Measurements from ENCODE around the gene ADAMTS6. TPM values are rescaled to one million over a fixed set of nuclear protein-coding genes. Genes with fewer than 3 reads are reported as not detected.
A peak's percentile ranks its signal among the peaks of the same experiment; 100 is the strongest.
"Not testable (repeated sequence)": the region's sequence is repeated elsewhere in the genome, so short reads cannot be mapped to it uniquely, and the experiment has no call there.

ADAMTS6 gene
- total and polyA plus RNA-seq, 5 donors from 2014 or later: 0.03 to 1.5 (median 0.14) TPM; not detected in 1

DNA sequence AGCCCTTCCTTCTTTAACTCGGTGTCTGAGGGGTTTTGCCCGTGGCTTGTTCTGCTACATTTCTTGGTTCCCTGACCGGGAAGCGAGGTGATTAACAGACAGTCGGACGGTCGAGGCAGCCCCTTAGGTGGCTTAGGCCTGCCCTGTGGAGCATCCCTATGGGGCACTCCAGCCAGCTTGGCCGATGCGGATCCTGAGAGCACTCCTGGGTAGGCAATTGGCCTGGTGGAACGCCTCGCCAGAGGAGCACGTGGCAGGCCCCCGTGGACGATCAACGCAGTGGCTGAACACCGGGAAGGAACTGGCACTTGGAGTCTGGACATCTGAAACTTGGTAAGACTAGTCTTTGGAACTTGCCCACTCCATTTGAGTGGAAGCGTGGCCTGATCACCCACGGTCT, 307.5 kb downstream of the ADAMTS6 start:
- not testable (repeated sequence) for H3K9me3 ChIP-seq (ENCODE audit: control insufficient read depth in 2 of 2, low read length in 2 of 2); H3K27me3 Mint-ChIP-seq; H3K36me3 ChIP-seq (ENCODE audit: control insufficient read depth, insufficient read depth, low read length); H3K4me3 ChIP-seq (ENCODE audit: low read depth, low read length); H3K4me1 ChIP-seq (ENCODE audit: control insufficient read depth, insufficient read depth, low read length, poor library complexity, severe bottlenecking); H3K36me3 Mint-ChIP-seq; H3K4me1 Mint-ChIP-seq; H3K4me3 Mint-ChIP-seq; ATAC-seq (ENCODE audit: low read depth in 2 of 2); H3K27ac ChIP-seq (ENCODE audit: insufficient read depth, low read length, poor library complexity, severe bottlenecking); H3K9me3 Mint-ChIP-seq; H3K27me3 ChIP-seq (ENCODE audit: control insufficient read depth, insufficient read depth, low read length); DNase-seq; H3K27ac Mint-ChIP-seq

GRCh38 chr5:65173130-65173525, 308.6 kb downstream of the ADAMTS6 start:
- no peak overlapping the region for H3K27ac Mint-ChIP-seq
- H3K27me3 Mint-ChIP-seq: no peaks in the 10 kb centered on the region
- H3K4me3 ChIP-seq (ENCODE audit: low read depth, low read length): no peak overlapping the region

DNA sequence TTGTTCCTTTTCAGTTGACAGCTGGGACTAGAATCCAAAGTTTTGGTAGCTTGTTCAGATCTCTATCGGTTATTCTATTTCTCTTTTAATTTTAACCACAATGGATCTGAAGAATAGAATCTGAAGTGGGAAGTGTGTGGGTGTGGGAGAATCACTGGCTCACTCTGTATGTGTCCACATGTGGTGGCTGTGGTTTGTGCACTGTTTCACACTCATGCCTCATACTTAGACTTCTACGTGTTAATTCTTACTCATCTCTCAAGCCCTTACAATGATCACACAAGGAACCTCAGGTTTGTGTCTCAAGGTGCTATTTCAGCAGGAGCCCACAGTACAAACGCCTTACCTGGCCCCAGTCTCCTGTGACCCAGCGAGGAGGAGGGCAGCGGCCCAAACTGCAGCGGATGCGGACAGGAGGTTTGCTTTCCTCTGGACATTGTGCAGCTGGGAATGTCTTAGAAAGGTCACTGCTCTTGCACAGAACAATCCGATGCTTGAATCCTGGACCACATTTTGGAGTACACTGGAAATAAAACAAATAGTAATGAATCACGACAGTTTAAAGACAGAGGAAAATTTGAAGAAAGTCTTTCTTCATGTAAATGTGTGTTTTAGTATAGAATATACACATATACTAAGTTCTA, 309.1 kb downstream of the ADAMTS6 start:
- H3K4me1 ChIP-seq (ENCODE audit: control insufficient read depth, insufficient read depth, low read length, poor library complexity, severe bottlenecking): no peaks in the 10 kb centered on the region
- H3K27ac ChIP-seq (ENCODE audit: insufficient read depth, low read length, poor library complexity, severe bottlenecking): no peak overlapping the region
- peak in 1 of 3 donors; percentile 2 for DNase-seq
- no peaks in the 10 kb centered on the region for H3K27me3 Mint-ChIP-seq
- H3K9me3 ChIP-seq (ENCODE audit: control insufficient read depth in 2 of 2, low read length in 2 of 2): no peaks in the 10 kb centered on the region
- H3K9me3 Mint-ChIP-seq: peaks cover 0 to 2% (median 0%) of the 10 kb centered on the region in 7 donors
- H3K27me3 ChIP-seq (ENCODE audit: control insufficient read depth, insufficient read depth, low read length): no peaks in the 10 kb centered on the region
- H3K4me3 ChIP-seq (ENCODE audit: low read depth, low read length): no peak overlapping the region
- no peaks in the 10 kb centered on the region for H3K36me3 ChIP-seq (ENCODE audit: control insufficient read depth, insufficient read depth, low read length)
- H3K27ac Mint-ChIP-seq: no peak overlapping the region
- H3K4me3 Mint-ChIP-seq: no peak overlapping the region
- no peak for ATAC-seq (ENCODE audit: low read depth in 2 of 2)
- no peaks in the 10 kb centered on the region for H3K4me1 Mint-ChIP-seq
- no peaks in the 10 kb centered on the region for H3K36me3 Mint-ChIP-seq

More at GRCh38 chr5:65173130-65173525, 308.6 kb downstream of the ADAMTS6 start:
- no peaks in the 10 kb centered on the region for H3K4me1 ChIP-seq (ENCODE audit: control insufficient read depth, insufficient read depth, low read length, poor library complexity, severe bottlenecking)
- H3K36me3 Mint-ChIP-seq: no peaks in the 10 kb centered on the region
- DNase-seq: no peak
- ATAC-seq (ENCODE audit: low read depth in 2 of 2): no peak
- no peaks in the 10 kb centered on the region for H3K27me3 ChIP-seq (ENCODE audit: control insufficient read depth, insufficient read depth, low read length)
- no peak overlapping the region for H3K4me3 Mint-ChIP-seq
- H3K36me3 ChIP-seq (ENCODE audit: control insufficient read depth, insufficient read depth, low read length): no peaks in the 10 kb centered on the region
- H3K9me3 Mint-ChIP-seq: peaks cover 0 to 2% (median 0%) of the 10 kb centered on the region in 7 donors
- no peaks in the 10 kb centered on the region for H3K4me1 Mint-ChIP-seq
- no peaks in the 10 kb centered on the region for H3K9me3 ChIP-seq (ENCODE audit: control insufficient read depth in 2 of 2, low read length in 2 of 2)
- H3K27ac ChIP-seq (ENCODE audit: insufficient read depth, low read length, poor library complexity, severe bottlenecking): no peak overlapping the region

- Histone ChIP-seq H3K36me3 (ENCODE audit: control insufficient read depth, insufficient read depth, low read length) (no peaks in the 10 kb centered on the region), H3K27me3 (ENCODE audit: control insufficient read depth, insufficient read depth, low read length) (no peaks in the 10 kb centered on the region), H3K4me1 (ENCODE audit: control insufficient read depth, insufficient read depth, low read length, poor library complexity, severe bottlenecking) (no peaks in the 10 kb centered on the region), H3K9me3 (ENCODE audit: control insufficient read depth in 2 of 2, low read length in 2 of 2) (no peaks in the 10 kb centered on the region), H3K4me3 (ENCODE audit: low read depth, low read length) (no peak overlapping the region), H3K27ac (ENCODE audit: insufficient read depth, low read length, poor library complexity, severe bottlenecking) (no peak overlapping the region)
- H3K4me1 Mint-ChIP-seq: no peaks in the 10 kb centered on the region
- no peak overlapping the region for H3K27ac Mint-ChIP-seq
- ATAC-seq (ENCODE audit: low read depth in 2 of 2) (no peak), DNase-seq (no peak)
- peaks cover 0 to 2% (median 0%) of the 10 kb centered on the region in 7 donors for H3K9me3 Mint-ChIP-seq
- H3K4me3 Mint-ChIP-seq: no peak overlapping the region
- H3K36me3 Mint-ChIP-seq: no peaks in the 10 kb centered on the region
- no peaks in the 10 kb centered on the region for H3K27me3 Mint-ChIP-seq
Observed at GRCh38 chr5:65171645-65172044, 310.1 kb downstream of the ADAMTS6 start.

- DNase-seq: no peak
- H3K4me1 Mint-ChIP-seq: no peaks in the 10 kb centered on the region
Observed at GRCh38 chr5:65163698-65164097, 318.0 kb downstream of the ADAMTS6 start.

GRCh38 chr5:65161655-65162054, 320.1 kb downstream of the ADAMTS6 start:
- H3K4me3 ChIP-seq (ENCODE audit: low read depth, low read length): no peak overlapping the region
- no peaks in the 10 kb centered on the region for H3K27me3 ChIP-seq (ENCODE audit: control insufficient read depth, insufficient read depth, low read length)
- DNase-seq: no peak
- no peaks in the 10 kb centered on the region for H3K4me1 Mint-ChIP-seq
- H3K4me1 ChIP-seq (ENCODE audit: control insufficient read depth, insufficient read depth, low read length, poor library complexity, severe bottlenecking): no peaks in the 10 kb centered on the region
- no peak overlapping the region for H3K4me3 Mint-ChIP-seq
- H3K27me3 Mint-ChIP-seq: peaks cover 5% of the 10 kb centered on the region
- H3K9me3 ChIP-seq (ENCODE audit: control insufficient read depth in 2 of 2, low read length in 2 of 2): no peaks in the 10 kb centered on the region
- H3K27ac ChIP-seq (ENCODE audit: insufficient read depth, low read length, poor library complexity, severe bottlenecking): no peak overlapping the region
- H3K36me3 ChIP-seq (ENCODE audit: control insufficient read depth, insufficient read depth, low read length): no peaks in the 10 kb centered on the region
- H3K36me3 Mint-ChIP-seq: no peaks in the 10 kb centered on the region
- peaks cover 0 to 3% (median 0%) of the 10 kb centered on the region in 7 donors for H3K9me3 Mint-ChIP-seq
- no peak for ATAC-seq (ENCODE audit: low read depth in 2 of 2)
- H3K27ac Mint-ChIP-seq: no peak overlapping the region

More at GRCh38 chr5:65163698-65164097, 318.0 kb downstream of the ADAMTS6 start:
- no peak overlapping the region for H3K27ac Mint-ChIP-seq
- no peak overlapping the region for H3K27ac ChIP-seq (ENCODE audit: insufficient read depth, low read length, poor library complexity, severe bottlenecking)
- no peak for ATAC-seq (ENCODE audit: low read depth in 2 of 2)
- no peaks in the 10 kb centered on the region for H3K27me3 ChIP-seq (ENCODE audit: control insufficient read depth, insufficient read depth, low read length)
- no peaks in the 10 kb centered on the region for H3K36me3 ChIP-seq (ENCODE audit: control insufficient read depth, insufficient read depth, low read length)
- H3K36me3 Mint-ChIP-seq: no peaks in the 10 kb centered on the region
- no peak overlapping the region for H3K4me3 Mint-ChIP-seq
- H3K9me3 ChIP-seq (ENCODE audit: control insufficient read depth in 2 of 2, low read length in 2 of 2): no peaks in the 10 kb centered on the region
- no peaks in the 10 kb centered on the region for H3K4me1 ChIP-seq (ENCODE audit: control insufficient read depth, insufficient read depth, low read length, poor library complexity, severe bottlenecking)
- H3K27me3 Mint-ChIP-seq: no peaks in the 10 kb centered on the region
- H3K9me3 Mint-ChIP-seq: peaks cover 0 to 3% (median 0%) of the 10 kb centered on the region in 7 donors
- H3K4me3 ChIP-seq (ENCODE audit: low read depth, low read length): no peak overlapping the region

GRCh38 chr5:65157906-65158603, 323.7 kb downstream of the ADAMTS6 start:
- Mint-ChIP-seq H3K9me3 (peaks cover 0 to 3% (median 0%) of the 10 kb centered on the region in 7 donors), H3K27ac (no peak overlapping the region), H3K27me3 (peaks cover 5% of the 10 kb centered on the region), H3K36me3 (no peaks in the 10 kb centered on the region), H3K4me3 (no peak overlapping the region), H3K4me1 (no peaks in the 10 kb centered on the region)
- H3K27ac ChIP-seq (ENCODE audit: insufficient read depth, low read length, poor library complexity, severe bottlenecking): no peak overlapping the region
- no peak overlapping the region for H3K4me3 ChIP-seq (ENCODE audit: low read depth, low read length)
- no peaks in the 10 kb centered on the region for H3K27me3 ChIP-seq (ENCODE audit: control insufficient read depth, insufficient read depth, low read length)
- no peaks in the 10 kb centered on the region for H3K4me1 ChIP-seq (ENCODE audit: control insufficient read depth, insufficient read depth, low read length, poor library complexity, severe bottlenecking)
- DNase-seq: no peak
- H3K36me3 ChIP-seq (ENCODE audit: control insufficient read depth, insufficient read depth, low read length): no peaks in the 10 kb centered on the region
- no peaks in the 10 kb centered on the region for H3K9me3 ChIP-seq (ENCODE audit: control insufficient read depth in 2 of 2, low read length in 2 of 2)
- no peak for ATAC-seq (ENCODE audit: low read depth in 2 of 2)

DNA sequence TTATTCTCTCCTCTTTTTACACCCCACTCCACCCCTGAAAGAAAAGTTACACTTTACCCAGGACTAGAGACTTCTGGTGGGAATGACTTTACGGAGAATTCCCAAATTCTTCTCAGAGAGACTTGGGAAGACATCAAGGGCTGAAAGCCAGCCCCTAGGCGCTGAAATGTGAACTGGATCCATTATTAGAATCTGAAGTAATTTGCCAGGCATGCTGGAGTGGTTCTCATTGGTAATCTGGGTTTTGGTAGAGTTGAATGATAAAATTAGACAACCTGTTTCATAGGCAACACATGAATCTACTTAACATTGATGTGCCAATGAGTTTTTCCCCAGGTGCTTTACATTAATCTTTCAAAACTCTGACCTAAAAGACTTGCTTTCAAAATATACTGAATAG, 324.8 kb downstream of the ADAMTS6 start:
- DNase-seq (no peak), ATAC-seq (ENCODE audit: low read depth in 2 of 2) (no peak)
- no peaks in the 10 kb centered on the region for H3K27me3 ChIP-seq (ENCODE audit: control insufficient read depth, insufficient read depth, low read length)
- H3K4me1 ChIP-seq (ENCODE audit: control insufficient read depth, insufficient read depth, low read length, poor library complexity, severe bottlenecking): no peaks in the 10 kb centered on the region
- no peaks in the 10 kb centered on the region for H3K36me3 ChIP-seq (ENCODE audit: control insufficient read depth, insufficient read depth, low read length)
- H3K27ac ChIP-seq (ENCODE audit: insufficient read depth, low read length, poor library complexity, severe bottlenecking): no peak overlapping the region
- no peak overlapping the region for H3K27ac Mint-ChIP-seq
- no peaks in the 10 kb centered on the region for H3K36me3 Mint-ChIP-seq
- no peak overlapping the region for H3K4me3 Mint-ChIP-seq
- no peaks in the 10 kb centered on the region for H3K4me1 Mint-ChIP-seq
- H3K9me3 ChIP-seq (ENCODE audit: control insufficient read depth in 2 of 2, low read length in 2 of 2): no peaks in the 10 kb centered on the region
- H3K9me3 Mint-ChIP-seq: peaks cover 0 to 3% (median 0%) of the 10 kb centered on the region in 7 donors
- H3K27me3 Mint-ChIP-seq: peaks cover 5% of the 10 kb centered on the region
- no peak overlapping the region for H3K4me3 ChIP-seq (ENCODE audit: low read depth, low read length)

All from CD4-positive, CD25-positive, alpha-beta regulatory T cell (primary cell).